ENCODE results near the gene VENTX.

VENTX gene

GRCh38 chr10:133201948-133202725 lies 35.5 kb upstream of the VENTX start:
- no peak for DNase-seq (ENCODE audit: low read depth in 3 of 3)

- DNase-seq (ENCODE audit: low read depth in 3 of 3) = no peak
Observed at GRCh38 chr10:133202778-133203651, 34.6 kb upstream of the VENTX start.

GRCh38 chr10:133203652-133204195 lies 33.9 kb upstream of the VENTX start:
- no peak for DNase-seq (ENCODE audit: low read depth in 3 of 3)

GRCh38 chr10:133204226-133205015 lies 33.2 kb upstream of the VENTX start:
- no peak for DNase-seq (ENCODE audit: low read depth in 3 of 3)

- DNase-seq (ENCODE audit: low read depth in 3 of 3) = no peak
Observed at GRCh38 chr10:133205146-133205545, 32.5 kb upstream of the VENTX start.

- no peak for DNase-seq (ENCODE audit: low read depth in 3 of 3)
Observed at GRCh38 chr10:133206356-133207040, 31.2 kb upstream of the VENTX start.

GRCh38 chr10:133207041-133207600 lies 30.5 kb upstream of the VENTX start:
- DNase-seq (ENCODE audit: low read depth in 3 of 3) = no peak

GRCh38 chr10:133207627-133208026 lies 30.0 kb upstream of the VENTX start:
- no peak for DNase-seq (ENCODE audit: low read depth in 3 of 3)

GRCh38 chr10:133208466-133208865 lies 29.2 kb upstream of the VENTX start:
- no peak for DNase-seq (ENCODE audit: low read depth in 3 of 3)

- DNase-seq (ENCODE audit: low read depth in 3 of 3) = no peak
Observed at GRCh38 chr10:133209117-133209516, 28.5 kb upstream of the VENTX start.

- DNase-seq (ENCODE audit: low read depth in 3 of 3) = no peak
Observed at GRCh38 chr10:133209641-133210040, 28.0 kb upstream of the VENTX start.

GRCh38 chr10:133210398-133211140 lies 27.1 kb upstream of the VENTX start:
- no peak for DNase-seq (ENCODE audit: low read depth in 3 of 3)

- DNase-seq (ENCODE audit: low read depth in 3 of 3) = no peak
Observed at GRCh38 chr10:133211141-133211830, 26.4 kb upstream of the VENTX start.

- DNase-seq (ENCODE audit: low read depth in 3 of 3) = no peak
Observed at GRCh38 chr10:133211959-133212852, 25.4 kb upstream of the VENTX start.

GRCh38 chr10:133212853-133213494 lies 24.7 kb upstream of the VENTX start:
- no peak for DNase-seq (ENCODE audit: low read depth in 3 of 3)

GRCh38 chr10:133213641-133214467 lies 23.8 kb upstream of the VENTX start:
- DNase-seq (ENCODE audit: low read depth in 3 of 3) = no peak

All from stimulated activated CD4-positive, alpha-beta T cell treated with anti-CD3 and anti-CD28 coated beads, TNF-alpha, amount 100 ng/mL, for 48 hours (primary cell).